K562 (cell line): Measurements from ENCODE around the gene AKT1. TPM values are rescaled to one million over a fixed set of nuclear protein-coding genes. Genes with fewer than 3 reads are reported as not detected.

Experiments used
- ATAC-seq: fragments of 200-7000 bp; cut with Tn5 transposase; 3 replicates; pipeline ENCODE4 v1.9.1; 2020; ENCODE audit warnings: moderate library complexity
- BruUV-seq: library from RNA; stranded (reverse); fragments of 400-500 nt; replicated peaks from 2 replicates; lab custom pipeline; 2021; lab: Mats Ljungman, UMichigan
- CTCF ChIA-PET: fragments of 300-600 bp; formaldehyde crosslinking; extraction: SDS; loops from one replicate; lab custom pipeline; 2021; ENCODE audit warnings: low intra/inter-chr PET ratio; lab: Yijun Ruan, JAX
- POLR2A ChIA-PET: fragments of 300-600, 350-650 bp; sonication (Branson Sonifier 250); formaldehyde crosslinking; extraction: SDS; loops from one replicate; lab custom pipeline; 2021; ENCODE audit warnings: antibody characterized with exemption, inconsistent platforms; lab: Yijun Ruan, JAX
- DNase-seq, 4 experiments: peaks; one replicate each; pipeline versions ENCODE4 v3.0.0 to v3.0.0-alpha.2; 2011 to 2018; ENCODE audit warnings: low spot score in 3 of 4, mixed read lengths in 3 of 4; ENCODE audit errors: extremely low read depth in 1 of 4
- FAIRE-seq: peaks from 2 replicates; lab custom pipeline; 2011; peaks lifted over from hg19 to GRCh38; lab: Jason Lieb, UNC
- H2AFZ ChIP-seq: 2 replicates; pipeline ENCODE4 v1.6.0; 2011; ENCODE audit warnings: low read depth, low read length, control low read depth, inconsistent platforms
- H3K27ac ChIP-seq: fragments of 200-600 bp; 3 replicates; pipeline ENCODE4 v1.8.0; 2011; ENCODE audit warnings: low read depth, mild to moderate bottlenecking, control low read depth, inconsistent platforms, low read length, moderate library complexity, mixed read lengths; ENCODE audit errors: extremely low read depth
- H3K27me3 ChIP-seq, 2 experiments: fragments of 300-600 bp in 1 of 2; 2 replicates in 1 of 2; 3 replicates in 1 of 2; pipeline versions ENCODE4 v1.6.0 to v1.8.0; 2011; ENCODE audit warnings: inconsistent platforms in 2 of 2, low read length in 2 of 2, mild to moderate bottlenecking in 1 of 2, mixed read lengths in 1 of 2, moderate library complexity in 1 of 2; ENCODE audit not compliant: control insufficient read depth in 2 of 2, insufficient read depth in 2 of 2
- H3K36me3 ChIP-seq: fragments of 300-600 bp; 3 replicates; pipeline ENCODE4 v1.8.0; 2011; ENCODE audit warnings: mild to moderate bottlenecking, low read length, inconsistent platforms; ENCODE audit not compliant: control insufficient read depth, insufficient read depth
- H3K4me1 ChIP-seq, 2 experiments: fragments of 200-600 bp in 1 of 2; replicated peaks in 1 of 2; 2 replicates in 1 of 2; 3 replicates in 1 of 2; pipeline versions ENCODE4 v1.5.1 to v1.8.0; 2011; ENCODE audit warnings: inconsistent platforms in 2 of 2, low read length in 2 of 2, mild to moderate bottlenecking in 1 of 2, mixed read lengths in 1 of 2, moderate library complexity in 1 of 2; ENCODE audit not compliant: control insufficient read depth in 2 of 2, insufficient read depth in 2 of 2
- H3K4me2 ChIP-seq: 2 replicates; pipeline ENCODE4 v1.6.1; 2011; ENCODE audit warnings: low read length, control low read depth, inconsistent platforms, mixed read lengths; ENCODE audit not compliant: insufficient read depth
- H3K4me3 ChIP-seq: fragments of 200-600 bp; sonication (generic), shearing (Covaris generic); 2 replicates; pipeline ENCODE4 v1.5.1; 2016; ENCODE audit warnings: control low read depth, inconsistent platforms
- H3K79me2 ChIP-seq: fragments of 200-600 bp; 3 replicates; pipeline ENCODE4 v1.8.0; 2011; ENCODE audit warnings: low read length, inconsistent platforms; ENCODE audit not compliant: control insufficient read depth, insufficient read depth
- H3K9ac ChIP-seq, 2 experiments: 2 replicates each; pipeline versions ENCODE4 v1.6.0 to v1.6.1; 2011; ENCODE audit warnings: low read depth in 2 of 2, low read length in 2 of 2, control low read depth in 1 of 2, inconsistent platforms in 1 of 2, mild to moderate bottlenecking in 1 of 2, mixed read lengths in 1 of 2; ENCODE audit not compliant: insufficient read depth in 1 of 2
- H3K9me1 ChIP-seq: one replicate; pipeline ENCODE4 v1.6.0; 2011; ENCODE audit warnings: inconsistent platforms, mild to moderate bottlenecking, low read length, moderate library complexity; ENCODE audit not compliant: control insufficient read depth, insufficient read depth
- H3K9me3 ChIP-seq: replicated peaks from 2 replicates; pipeline ENCODE4 v1.5.1; 2011; ENCODE audit warnings: low read depth, low read length, inconsistent platforms; ENCODE audit not compliant: control insufficient read depth, insufficient read depth
- H4K20me1 ChIP-seq: replicated peaks from 2 replicates; pipeline ENCODE4 v1.6.1; 2011; ENCODE audit warnings: low read length, inconsistent platforms, mixed read lengths; ENCODE audit not compliant: control insufficient read depth, insufficient read depth
- C11orf30 ChIP-seq: fragments of 450-650 bp; IDR thresholded peaks from 2 replicates; pipeline ENCODE4 v1.6.1; 2016; ENCODE audit warnings: low read depth, mild to moderate bottlenecking
- FOXM1 ChIP-seq, 2 experiments: fragments of 450-650 bp in 1 of 2; sonication (generic) in 1 of 2; formaldehyde crosslinking in 1 of 2; IDR thresholded peaks; 2 replicates each; pipeline versions ENCODE4 v1.6.1 to v1.9.0; 2017 to 2022; ENCODE audit warnings: low read depth in 2 of 2, mild to moderate bottlenecking in 2 of 2, missing genetic modification reagents in 1 of 2, moderate library complexity in 1 of 2
- HIVEP1 ChIP-seq: fragments of 250-450 bp; sonication (Bioruptor Pico); IDR thresholded peaks from 2 replicates; pipeline ENCODE4 v1.4.0; 2020; ENCODE audit warnings: mild to moderate bottlenecking
- POLR2G ChIP-seq: fragments of 200-400 bp; formaldehyde crosslinking; IDR thresholded peaks from 2 replicates; pipeline ENCODE4 v1.6.1; 2017; ENCODE audit warnings: low read depth, mild to moderate bottlenecking, antibody characterized with exemption, low read length, moderate library complexity
- POLR2H ChIP-seq: IDR thresholded peaks from 2 replicates; pipeline ENCODE4 v1.6.1; 2016; ENCODE audit warnings: missing genetic modification characterization, low read depth, mild to moderate bottlenecking, control low read depth, missing compliant biosample characterization, moderate library complexity
- RAD21 ChIP-seq, 2 experiments: fragments of 250-450 bp in 1 of 2; fragments of 450-650 bp in 1 of 2; sonication (Bioruptor Pico) in 1 of 2; formaldehyde crosslinking in 1 of 2; IDR thresholded peaks in 1 of 2; conservative IDR thresholded peaks in 1 of 2; 2 replicates each; pipeline versions ENCODE4 v1.4.0 to v1.8.0; 2020 to 2022; ENCODE audit warnings: mild to moderate bottlenecking in 2 of 2, moderate library complexity in 1 of 2
- RHOXF2B ChIP-seq: fragments of 250-450 bp; sonication (Bioruptor Pico); conservative IDR thresholded peaks from 2 replicates; pipeline ENCODE4 v1.5.1; 2021
- SMARCC2 ChIP-seq: fragments of 450-650 bp; IDR thresholded peaks from 2 replicates; pipeline ENCODE4 v1.6.1; 2017; ENCODE audit warnings: antibody characterized with exemption, moderate library complexity, mild to moderate bottlenecking, low read depth
- TAF1 ChIP-seq: IDR thresholded peaks from 2 replicates; pipeline ENCODE4 v1.6.1; 2011; ENCODE audit warnings: mild to moderate bottlenecking, low read length, moderate library complexity; ENCODE audit not compliant: insufficient read depth, control insufficient read depth, severe bottlenecking; ENCODE audit errors: extremely low read depth
- ZNF274 ChIP-seq: IDR thresholded peaks from 2 replicates; pipeline ENCODE4 v1.6.1; 2011; ENCODE audit warnings: low read depth, mild to moderate bottlenecking, low read length, moderate library complexity, borderline replicate concordance
- ZNF507 ChIP-seq: conservative IDR thresholded peaks from 2 replicates; pipeline ENCODE4 v1.6.1; 2017; ENCODE audit warnings: missing genetic modification characterization, missing compliant biosample characterization
- ZNF75A ChIP-seq: fragments of 450-650 bp; formaldehyde crosslinking; IDR thresholded peaks from 2 replicates; pipeline ENCODE4 v1.4.0; 2020; ENCODE audit warnings: mild to moderate bottlenecking
- ZNF778 ChIP-seq: fragments of 450-650 bp; formaldehyde crosslinking; IDR thresholded peaks from 2 replicates; pipeline ENCODE4 v1.4.0; 2020; ENCODE audit warnings: mild to moderate bottlenecking, moderate library complexity
- ZNF79 ChIP-seq: fragments of 250-450 bp; sonication (Bioruptor Pico); IDR thresholded peaks from 2 replicates; pipeline ENCODE4 v1.4.0; 2020; ENCODE audit warnings: low read depth, mild to moderate bottlenecking, moderate library complexity
- WGBS: fragments of 100-300 bp; shearing (Covaris generic); methylation state at CpG from one replicate; pipeline ENCODE4 v1.1.6; 2016; ENCODE audit warnings: low coverage, mixed read lengths; ENCODE audit not compliant: insufficient coverage; ENCODE audit errors: missing lambda C conversion rate; 5-methylcytosine and 5-hydroxymethylcytosine counted together
- in situ Hi-C: fragments of 300-500 bp; cut with MboI; formaldehyde crosslinking; loops from 4 replicates; pipeline ENCODE4 v1.15.0; 2018; ENCODE audit warnings: inconsistent platforms, mixed read lengths
- intact Hi-C: fragments of 100-400 bp; cut with micrococcal nuclease; formaldehyde crosslinking; loops from 2 replicates; pipeline ENCODE4 v1.14.2; 2022
- polyA plus RNA-seq, 8 experiments: library from polyadenylated mRNA; depleted of rRNA in 4 of 8; stranded (reverse) in 5 of 8; unstranded in 3 of 8; fragments of >200 nt; fragmentation: Nextera tagmentation in 2 of 8; fragmentation: Illumina TruSeq in 1 of 8; extraction: Ambion mirVana in 2 of 8; extraction: Trizol in 1 of 8; gene quantifications; 2 replicates each; pipeline versions ENCODE4 v1.2.1 to v1.2.3, GENCODE V29; 2011 to 2014; ENCODE audit warnings: inconsistent platforms in 1 of 8, missing spikeins in 1 of 8
- total RNA-seq, 7 experiments: library from RNA; depleted of rRNA in 6 of 7; stranded (reverse); fragments of >200 nt in 6 of 7; fragmentation: Illumina TruSeq in 2 of 7; extraction: Trizol in 2 of 7; gene quantifications; 2 replicates each; pipeline versions ENCODE4 v1.2.1 to v1.2.3, GENCODE V29; 2011 to 2021; ENCODE audit warnings: low replicate concordance in 1 of 7
- TF ChIP-seq, protein P1 (sequence below): sonication (generic); formaldehyde crosslinking; IDR thresholded peaks from 2 replicates; pipeline ENCODE4 v1.8.0; 2023; ENCODE audit warnings: mild to moderate bottlenecking, missing genetic modification reagents
- TF ChIP-seq, protein P2 (sequence below): fragments of 450-650 bp; IDR thresholded peaks from 2 replicates; pipeline ENCODE4 v1.6.1; 2017; ENCODE audit warnings: antibody characterized with exemption

The AKT1 gene
- total and polyA plus RNA-seq, 9 of the 15 experiments (the other 6 are each of a cell fraction or from before 2014, with no cell fraction given): 0.49 to 132 (median 75.1) TPM

DNA sequence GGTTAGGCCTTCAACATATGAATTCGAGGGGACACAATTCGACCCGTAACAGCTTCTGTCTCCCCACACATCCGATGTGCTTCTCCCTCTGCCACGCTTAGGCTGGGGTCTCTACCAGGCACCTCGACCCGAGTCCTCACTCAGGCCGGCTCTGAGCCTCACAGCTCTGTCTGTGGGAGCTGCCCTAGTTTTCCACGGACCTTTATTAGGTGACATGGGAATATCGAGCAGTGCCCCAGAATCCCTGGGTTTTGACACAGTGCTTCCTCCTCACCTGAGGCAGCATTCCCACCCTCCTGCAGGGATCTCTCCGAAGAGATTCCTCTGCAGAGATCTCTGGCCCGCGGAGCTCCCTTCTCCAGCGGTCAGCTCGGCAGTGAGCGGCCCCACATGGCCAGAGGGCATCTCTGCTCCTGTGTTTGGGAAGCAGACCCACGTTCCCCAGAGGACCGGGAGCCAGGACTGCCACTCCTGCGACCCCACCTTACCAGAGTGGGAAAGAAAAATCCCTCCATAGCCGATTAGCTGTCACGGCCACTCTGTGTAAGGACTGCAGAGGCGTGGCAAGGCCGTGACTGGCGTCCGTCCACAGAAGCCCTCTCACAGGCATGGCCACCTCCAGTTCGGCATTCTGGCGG, 26.5 kb upstream of the AKT1 start:
- Histone ChIP-seq H3K9me3 (no peaks in the 10 kb centered on the region), H3K9ac (peak overlapping the region in 1 of 2 experiments; percentile 58; a peak in 1 of 4 replicates), H4K20me1 (no peaks in the 10 kb centered on the region; the same call in 1 of the 2 replicates), H3K27me3 (no peaks in the 10 kb centered on the region), H3K79me2 (peaks cover 9% of the 10 kb centered on the region), H3K4me3 (no peak overlapping the region), H3K36me3 (peaks cover 8% of the 10 kb centered on the region; the same call in 1 of the 3 replicates), H3K4me1 (peaks cover 3 to 39% of the 10 kb centered on the region in 2 experiments; a peak in 3 of 5 replicates), H3K4me2 (no peak overlapping the region), H3K9me1 (no peaks in the 10 kb centered on the region), H2AFZ (no peak overlapping the region), H3K27ac (no peak overlapping the region)
- DNase-seq (peak in 1 of 4 experiments; percentile 0), FAIRE-seq (no peak), ATAC-seq (no peak)
- WGBS: 63% methylated on average over 18 of the region's 27 CpGs
- intact Hi-C loops: no loop called here
- no TSS peak for BruUV-seq
- CTCF ChIA-PET: no interaction called here
- in situ Hi-C loops: loop anchor here (5.0 kb wide), 1 partner anchor 55 kb away; no protein-coding TSS in a partner anchor
- POLR2A ChIA-PET: interaction anchor here (1.3 kb wide), 1 partner anchor 37 kb away, joined by 6 read pairs; no protein-coding TSS in a partner anchor
- TF ChIP-seq POLR2H (no peak), ZNF274 (no peak), RAD21 (CRISPR knock-in tag; conservative IDR thresholded peaks at IDR 0.05 in 1 of 2, IDR thresholded peaks at IDR 0.05 in 1 of 2) (no peak), TAF1 (no peak), ZNF79 (no peak), ZNF75A (CRISPR knock-in tag) (no peak), C11orf30 (no peak), HIVEP1 (CRISPR knock-in tag) (no peak), RHOXF2B (CRISPR knock-in tag) (no peak), SMARCC2 (no peak), POLR2G (no peak), FOXM1 (IDR thresholded peaks at IDR 0.05; ENCODE audit: low read depth) (no peak), FOXM1 (CRISPR knock-in tag; IDR thresholded peaks at IDR 0.05; ENCODE audit: low read depth) (no peak), ZNF507 (no peak), ZNF778 (no peak)
- TF ChIP-seq, protein P1, sequence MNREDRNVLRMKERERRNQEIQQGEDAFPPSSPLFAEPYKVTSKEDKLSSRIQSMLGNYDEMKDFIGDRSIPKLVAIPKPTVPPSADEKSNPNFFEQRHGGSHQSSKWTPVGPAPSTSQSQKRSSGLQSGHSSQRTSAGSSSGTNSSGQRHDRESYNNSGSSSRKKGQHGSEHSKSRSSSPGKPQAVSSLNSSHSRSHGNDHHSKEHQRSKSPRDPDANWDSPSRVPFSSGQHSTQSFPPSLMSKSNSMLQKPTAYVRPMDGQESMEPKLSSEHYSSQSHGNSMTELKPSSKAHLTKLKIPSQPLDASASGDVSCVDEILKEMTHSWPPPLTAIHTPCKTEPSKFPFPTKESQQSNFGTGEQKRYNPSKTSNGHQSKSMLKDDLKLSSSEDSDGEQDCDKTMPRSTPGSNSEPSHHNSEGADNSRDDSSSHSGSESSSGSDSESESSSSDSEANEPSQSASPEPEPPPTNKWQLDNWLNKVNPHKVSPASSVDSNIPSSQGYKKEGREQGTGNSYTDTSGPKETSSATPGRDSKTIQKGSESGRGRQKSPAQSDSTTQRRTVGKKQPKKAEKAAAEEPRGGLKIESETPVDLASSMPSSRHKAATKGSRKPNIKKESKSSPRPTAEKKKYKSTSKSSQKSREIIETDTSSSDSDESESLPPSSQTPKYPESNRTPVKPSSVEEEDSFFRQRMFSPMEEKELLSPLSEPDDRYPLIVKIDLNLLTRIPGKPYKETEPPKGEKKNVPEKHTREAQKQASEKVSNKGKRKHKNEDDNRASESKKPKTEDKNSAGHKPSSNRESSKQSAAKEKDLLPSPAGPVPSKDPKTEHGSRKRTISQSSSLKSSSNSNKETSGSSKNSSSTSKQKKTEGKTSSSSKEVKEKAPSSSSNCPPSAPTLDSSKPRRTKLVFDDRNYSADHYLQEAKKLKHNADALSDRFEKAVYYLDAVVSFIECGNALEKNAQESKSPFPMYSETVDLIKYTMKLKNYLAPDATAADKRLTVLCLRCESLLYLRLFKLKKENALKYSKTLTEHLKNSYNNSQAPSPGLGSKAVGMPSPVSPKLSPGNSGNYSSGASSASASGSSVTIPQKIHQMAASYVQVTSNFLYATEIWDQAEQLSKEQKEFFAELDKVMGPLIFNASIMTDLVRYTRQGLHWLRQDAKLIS (CRISPR knock-in tag): no peak
- TF ChIP-seq, protein P2, sequence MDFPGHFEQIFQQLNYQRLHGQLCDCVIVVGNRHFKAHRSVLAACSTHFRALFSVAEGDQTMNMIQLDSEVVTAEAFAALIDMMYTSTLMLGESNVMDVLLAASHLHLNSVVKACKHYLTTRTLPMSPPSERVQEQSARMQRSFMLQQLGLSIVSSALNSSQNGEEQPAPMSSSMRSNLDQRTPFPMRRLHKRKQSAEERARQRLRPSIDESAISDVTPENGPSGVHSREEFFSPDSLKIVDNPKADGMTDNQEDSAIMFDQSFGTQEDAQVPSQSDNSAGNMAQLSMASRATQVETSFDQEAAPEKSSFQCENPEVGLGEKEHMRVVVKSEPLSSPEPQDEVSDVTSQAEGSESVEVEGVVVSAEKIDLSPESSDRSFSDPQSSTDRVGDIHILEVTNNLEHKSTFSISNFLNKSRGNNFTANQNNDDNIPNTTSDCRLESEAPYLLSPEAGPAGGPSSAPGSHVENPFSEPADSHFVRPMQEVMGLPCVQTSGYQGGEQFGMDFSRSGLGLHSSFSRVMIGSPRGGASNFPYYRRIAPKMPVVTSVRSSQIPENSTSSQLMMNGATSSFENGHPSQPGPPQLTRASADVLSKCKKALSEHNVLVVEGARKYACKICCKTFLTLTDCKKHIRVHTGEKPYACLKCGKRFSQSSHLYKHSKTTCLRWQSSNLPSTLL: no peak
